Measurements from ENCODE around the gene BCDIN3D.

- no peak for TF ChIP-seq CTCF (IDR thresholded peaks at IDR 0.05)
- TF ChIP-seq POLR2AphosphoS5 (IDR thresholded peaks at IDR 0.05), result no peak
- TF ChIP-seq POLR2A (IDR thresholded peaks at IDR 0.05), result no peak
- no peak for TF ChIP-seq EP300 (IDR thresholded peaks at IDR 0.05)
Measured at GRCh38 chr12:49872781-49873181, 29.9 kb upstream of the BCDIN3D start.

Data from suprapubic skin (tissue), 4 donors.